Renal pelvis (tissue), 4 donors: ENCODE measurements around the gene KCNIP4. TPM values are rescaled to one million over a fixed set of nuclear protein-coding genes. Genes with fewer than 3 reads are reported as not detected.
"Not testable (repeated sequence)": the region's sequence is repeated elsewhere in the genome, so short reads cannot be mapped to it uniquely, and the experiment has no call there.

ENCODE experiments used
- DNase-seq: peaks from one replicate; pipeline ENCODE4 v3.0.0-alpha.2; 2013
- polyA plus RNA-seq, 3 donors: library from polyadenylated mRNA; unstranded; fragments of 120-200 nt; gene quantifications; one replicate each; pipeline ENCODE4 v1.2.1, GENCODE V29; 2013; ENCODE audit not compliant: insufficient read length in 3 of 3

KCNIP4 gene
- polyA plus RNA-seq, 3 donors: 9.3 to 12.2 (median 11.4) TPM

DNA sequence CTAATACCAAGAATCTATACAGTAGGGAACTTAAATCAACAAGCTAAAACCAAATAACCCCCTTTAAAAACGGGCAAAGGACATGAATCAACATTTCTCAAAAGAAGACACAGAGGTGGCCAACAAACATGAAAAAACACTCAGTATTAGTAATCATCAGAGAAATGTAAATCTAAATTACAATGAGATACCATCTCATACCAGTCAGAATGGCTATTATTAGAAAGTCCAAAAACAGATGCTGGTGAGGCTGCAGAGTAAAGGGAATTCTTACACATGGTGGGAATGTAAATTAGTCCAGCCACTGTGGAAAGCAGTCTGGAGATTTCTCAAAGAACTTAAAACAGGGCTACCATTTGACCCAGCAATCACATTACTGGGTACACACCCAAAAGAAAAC is 1080.5 kb downstream of the KCNIP4 start:
- DNase-seq: no peak

DNA sequence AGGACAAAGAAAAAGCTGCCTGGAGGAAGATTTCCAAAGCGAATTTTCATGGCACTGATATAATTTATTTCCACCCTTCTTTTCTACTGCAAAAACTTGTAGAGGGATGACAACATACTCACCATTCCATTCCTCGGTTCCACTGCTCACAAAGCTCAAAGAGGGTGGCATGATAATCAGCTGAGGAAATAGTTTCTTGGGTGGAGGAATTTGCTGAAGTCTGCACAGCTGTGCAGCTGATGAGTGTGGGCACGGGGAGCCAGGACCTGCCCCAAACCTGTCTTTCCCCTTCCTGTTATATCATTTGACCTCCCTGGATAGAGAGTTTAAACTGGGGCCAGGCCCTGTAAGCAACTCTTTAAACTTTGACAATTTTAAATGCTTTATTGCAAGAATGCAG is 1087.7 kb downstream of the KCNIP4 start:
- no peak for DNase-seq

DNA sequence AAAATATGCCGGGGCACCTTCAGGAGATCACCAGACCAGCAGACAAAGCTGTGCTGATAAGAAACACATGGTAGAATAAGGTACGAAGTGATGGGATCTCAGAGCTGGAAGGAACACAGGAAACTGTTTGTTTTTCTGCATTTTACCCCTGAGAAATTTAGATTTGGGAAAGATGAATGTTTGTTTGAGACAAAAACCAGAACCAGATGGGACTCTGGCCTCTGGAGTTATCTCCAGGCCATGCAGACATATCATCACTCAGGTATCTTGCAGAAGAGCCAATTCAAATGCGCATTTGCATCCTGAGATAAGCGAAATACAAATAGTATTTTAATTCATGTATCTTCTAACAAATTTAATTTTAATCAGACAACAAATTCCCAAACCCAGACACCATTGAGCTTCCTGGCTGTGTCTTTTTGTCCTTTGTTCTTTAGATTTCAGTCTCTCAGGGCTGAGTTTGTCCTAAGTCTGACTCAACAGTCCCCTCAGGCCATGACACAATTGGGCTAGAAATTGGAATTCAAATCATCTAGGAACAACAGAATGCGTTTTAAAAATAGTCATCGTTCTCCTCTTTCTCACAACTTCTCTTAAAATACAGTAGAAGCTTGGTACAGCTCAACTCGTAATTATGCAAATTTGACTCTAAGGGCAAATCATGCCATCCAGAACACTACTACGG is 1089.3 kb downstream of the KCNIP4 start:
- no peak for DNase-seq

DNA sequence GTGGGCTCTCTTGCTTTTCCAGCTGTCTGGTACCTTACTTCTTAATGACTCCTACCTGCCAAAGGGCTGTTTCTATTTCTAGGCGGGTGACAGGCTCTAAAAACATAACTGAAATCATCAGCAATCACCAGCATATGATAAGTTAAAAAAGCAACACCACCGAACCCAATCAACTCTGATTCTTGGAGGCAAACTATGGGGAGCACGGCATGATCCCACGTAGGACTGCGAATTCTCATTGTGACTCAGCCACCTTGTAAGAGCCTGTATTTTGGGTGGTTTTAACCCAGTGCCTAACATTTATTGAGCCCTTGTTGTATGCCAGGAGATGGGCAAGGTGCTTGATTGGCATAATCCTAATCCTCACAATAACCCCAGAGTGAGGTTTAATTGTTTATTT is 1091.5 kb downstream of the KCNIP4 start:
- no peak for DNase-seq

DNA sequence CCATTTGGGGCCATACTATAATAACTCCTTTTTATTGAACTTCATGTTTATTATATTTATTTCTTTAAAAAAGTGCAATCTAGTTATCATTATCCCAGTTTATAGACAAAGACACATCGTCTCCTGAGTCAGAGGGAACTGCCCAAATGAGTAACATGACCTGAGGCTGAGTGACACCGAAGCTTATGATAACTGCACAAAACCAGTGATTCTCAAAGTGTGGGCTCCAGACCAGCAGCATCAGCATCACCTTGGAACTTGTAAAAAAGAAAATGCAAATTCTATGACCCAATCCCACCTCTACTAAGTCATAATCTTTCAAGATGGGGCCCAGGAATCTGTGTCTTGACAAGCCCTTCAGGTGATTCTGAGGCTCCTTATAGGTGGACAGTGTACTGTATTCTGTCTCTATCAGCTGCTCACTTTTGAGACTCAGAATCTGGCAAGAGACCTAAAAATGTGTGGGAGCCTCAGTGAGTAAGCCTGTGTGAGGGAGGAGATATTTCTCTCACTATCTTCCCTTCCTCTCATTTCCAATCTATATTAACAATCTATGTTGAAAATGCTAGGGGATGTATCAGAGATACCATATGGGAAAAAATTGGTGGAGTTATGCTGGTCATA is 1101.3 kb downstream of the KCNIP4 start:
- DNase-seq: no peak

GRCh38 chr4:20844311-20844710 is 1104.3 kb downstream of the KCNIP4 start:
- DNase-seq: no peak

DNA sequence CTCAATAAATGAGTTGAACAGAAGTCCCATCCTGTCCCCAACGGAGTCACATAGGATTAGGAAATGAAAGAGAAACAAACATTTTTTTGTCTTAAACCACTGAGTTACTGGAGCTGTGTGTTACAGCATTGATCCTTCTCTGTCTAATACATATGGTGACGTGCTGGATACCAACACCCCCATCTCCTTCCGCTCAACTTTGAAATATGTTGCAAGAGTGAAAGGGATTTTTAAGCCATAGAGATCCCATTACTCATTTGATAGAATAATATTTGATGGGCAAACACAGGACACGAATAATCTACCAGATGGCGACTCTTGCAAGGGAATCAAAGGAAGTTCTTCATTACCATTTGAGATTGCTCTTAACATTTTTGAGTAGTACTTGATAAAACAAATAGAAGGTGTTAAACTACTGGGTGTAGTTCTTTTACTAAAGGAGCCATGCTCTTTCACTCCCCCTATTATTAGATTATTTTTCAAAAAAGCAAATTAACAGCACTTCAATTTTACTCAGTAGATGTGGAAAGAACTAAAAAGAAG is 1107.9 kb downstream of the KCNIP4 start:
- no peak for DNase-seq

GRCh38 chr4:20839957-20840356 is 1108.6 kb downstream of the KCNIP4 start:
- DNase-seq: peak; percentile 2

- no peak for DNase-seq
Observed at GRCh38 chr4:20838476-20838875, 1110.1 kb downstream of the KCNIP4 start.

GRCh38 chr4:20832826-20833225 is 1115.7 kb downstream of the KCNIP4 start:
- no peak for DNase-seq

GRCh38 chr4:20831746-20832145 is 1116.8 kb downstream of the KCNIP4 start:
- DNase-seq: no peak

DNA sequence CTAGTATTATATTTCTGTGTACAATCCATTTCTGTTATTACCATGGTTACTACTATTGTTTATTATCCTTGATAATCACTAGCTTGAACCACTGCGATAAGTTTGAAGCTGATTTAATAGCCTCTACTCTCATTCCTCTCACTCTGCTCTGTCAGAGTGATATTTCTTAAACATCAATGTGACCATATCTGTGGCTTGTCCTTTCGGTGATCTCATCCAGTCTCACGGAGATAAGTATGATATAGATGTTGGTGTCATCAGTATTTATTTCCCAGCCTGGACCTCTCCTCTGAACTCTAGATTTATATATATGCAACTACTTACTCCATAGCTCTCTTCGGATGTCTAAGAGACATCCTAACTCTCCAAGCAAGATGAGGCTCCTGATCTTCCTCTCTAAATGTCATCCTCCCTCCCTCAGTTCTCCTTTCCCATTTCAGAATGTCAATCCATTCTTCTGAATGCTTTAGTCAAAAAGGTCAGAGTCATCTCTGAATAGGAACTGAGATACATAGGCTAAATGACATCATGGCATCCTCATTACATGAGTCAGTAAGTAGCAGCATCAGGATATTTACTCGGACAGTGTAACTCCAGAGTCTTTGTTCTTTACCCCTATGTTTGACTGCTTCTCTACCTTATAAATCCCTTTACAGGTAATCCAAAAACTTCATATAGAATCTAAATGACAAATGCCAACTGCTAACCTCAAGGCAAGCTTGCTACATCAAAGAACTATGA is 1118.8 kb downstream of the KCNIP4 start:
- no peak for DNase-seq

GRCh38 chr4:20825505-20825904 is 1123.1 kb downstream of the KCNIP4 start:
- DNase-seq: no peak

GRCh38 chr4:20816287-20816686 is 1132.3 kb downstream of the KCNIP4 start:
- DNase-seq: no peak

DNA sequence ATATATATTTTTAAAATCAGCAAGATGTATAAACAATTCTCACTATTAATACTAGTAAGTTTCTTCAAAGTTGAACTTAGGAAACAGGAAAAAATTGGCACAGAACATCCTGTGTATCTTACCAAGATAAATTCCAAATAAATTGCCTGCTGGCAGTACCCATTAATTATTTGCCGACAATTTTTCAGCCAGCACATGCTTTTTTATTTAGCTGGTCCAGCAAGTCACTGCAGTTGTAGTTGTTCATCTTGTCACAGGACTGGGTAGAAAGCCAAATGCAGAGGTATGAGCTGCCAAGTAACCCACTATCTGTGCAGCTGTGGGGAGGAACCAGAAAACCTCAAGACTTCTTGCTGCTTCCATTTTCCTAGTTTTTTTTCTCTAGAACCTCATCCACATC is 1134.9 kb downstream of the KCNIP4 start:
- DNase-seq: no peak

DNA sequence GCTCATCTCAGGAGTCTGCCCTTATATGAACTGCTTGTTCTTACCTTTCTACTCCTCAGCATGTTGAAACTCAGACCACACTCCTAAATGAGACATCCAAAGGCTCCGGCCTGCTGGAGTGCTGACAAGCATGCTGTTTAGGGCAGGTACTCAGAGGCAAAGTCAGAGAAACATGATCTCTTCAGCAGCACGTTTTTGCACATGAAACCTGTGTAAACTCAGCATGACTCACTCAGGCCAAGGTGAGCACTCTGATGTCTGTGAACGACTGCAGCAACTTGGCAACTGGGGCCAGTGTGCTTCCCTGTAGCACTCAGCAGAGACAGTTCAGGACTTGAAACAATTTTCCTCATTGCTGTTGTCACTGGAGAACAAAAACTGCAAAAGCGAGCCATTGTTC is 1138.8 kb downstream of the KCNIP4 start:
- no peak for DNase-seq

GRCh38 chr4:20805716-20806115 is 1142.9 kb downstream of the KCNIP4 start:
- no peak for DNase-seq

GRCh38 chr4:20787940-20788665 is 1160.5 kb downstream of the KCNIP4 start:
- DNase-seq: peak; percentile 14

DNA sequence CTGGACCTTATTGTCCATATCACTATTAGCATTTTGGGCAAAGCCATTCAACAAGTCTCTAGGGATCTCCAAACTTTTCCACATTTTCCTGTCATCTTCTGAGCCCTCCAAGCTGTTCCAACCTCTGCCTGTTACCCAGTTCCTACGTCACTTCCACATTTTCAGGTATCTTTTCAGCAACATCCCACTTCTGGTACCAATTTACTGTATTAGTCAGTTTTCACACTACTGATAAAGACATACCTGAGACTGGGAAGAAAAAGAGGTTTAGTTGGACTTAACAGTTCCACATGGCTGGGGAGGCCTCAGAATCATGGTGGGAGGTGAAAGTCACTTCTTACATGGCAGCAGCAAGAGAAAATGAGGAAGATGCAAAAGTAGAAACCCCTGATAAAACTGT is 1165.4 kb downstream of the KCNIP4 start:
- DNase-seq: not testable (repeated sequence)

DNA sequence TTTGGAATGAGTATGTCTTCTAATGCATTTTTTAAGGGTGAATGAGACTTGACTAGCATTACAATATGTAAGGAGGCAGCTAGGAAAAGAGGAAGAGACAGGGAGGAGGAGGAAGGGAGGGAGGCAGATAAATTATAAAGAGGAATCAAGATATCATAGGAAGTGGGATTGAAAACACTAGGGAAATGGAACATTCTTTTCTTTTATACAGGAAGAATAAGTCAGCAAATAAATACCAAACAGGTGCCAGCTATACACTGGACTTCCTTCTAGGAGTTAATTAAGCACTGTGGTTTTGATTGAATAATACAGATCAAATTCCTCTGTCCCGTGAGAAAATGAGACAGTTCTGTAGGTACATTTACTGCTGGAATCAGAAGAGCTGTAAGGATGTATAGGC is 1169.7 kb downstream of the KCNIP4 start:
- DNase-seq: no peak

DNA sequence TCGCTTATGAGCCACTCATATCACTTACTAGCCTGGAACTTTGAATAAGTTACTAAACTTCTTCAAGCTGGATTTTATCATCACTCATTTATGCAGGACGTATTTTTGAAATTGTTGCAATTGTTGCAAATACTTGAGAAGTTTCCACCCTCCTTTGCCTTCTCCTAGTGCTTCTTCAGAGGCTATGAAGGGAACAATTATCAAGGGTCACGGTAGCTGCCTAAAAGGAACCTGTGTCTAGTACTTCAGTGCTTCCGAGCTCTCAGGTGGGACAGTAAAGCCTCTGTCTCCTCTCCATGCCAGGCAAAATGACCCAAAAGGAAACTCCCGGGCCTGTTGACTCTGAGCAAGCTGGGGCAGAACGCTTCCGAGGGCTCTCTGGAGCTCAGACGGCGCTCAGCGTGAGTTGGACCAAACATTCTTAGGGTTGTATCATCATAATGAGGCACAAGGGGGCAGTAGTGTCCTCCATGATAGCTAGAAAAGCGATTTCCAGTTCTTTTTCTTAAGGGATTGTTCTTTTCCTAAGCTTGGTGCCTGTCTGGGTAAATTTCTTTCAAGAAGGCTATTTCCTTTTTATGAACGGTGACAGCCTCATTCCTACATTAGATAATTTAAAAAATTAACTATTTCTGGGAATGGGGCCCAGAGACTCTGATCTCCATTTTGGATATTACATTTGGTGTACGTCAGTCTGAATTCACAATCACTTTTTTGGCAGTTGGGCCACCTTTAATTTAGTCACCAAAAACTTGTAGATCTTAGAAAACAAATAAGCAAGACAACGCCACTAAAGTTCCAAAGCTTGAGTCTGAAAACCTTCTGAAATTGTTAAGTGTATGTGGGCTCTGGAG is 1175.2 kb downstream of the KCNIP4 start:
- peak; percentile 57 for DNase-seq
